ENCODE data around the gene FXYD7.

FXYD7 gene

GRCh38 chr19:35105411-35106290 is 37.4 kb upstream of the FXYD7 start (continued):
- no peak for TF ChIP-seq ZNF18 (tag by site-specific recombination; IDR thresholded peaks at IDR 0.05)
- peak; percentile 23; the same call in 1 of the 2 replicates for TF ChIP-seq ZNF280C (tag by site-specific recombination; IDR thresholded peaks at IDR 0.05)
- peak; percentile 8; the same call in 1 of the 2 replicates for TF ChIP-seq ZNF354C (tag by site-specific recombination; IDR thresholded peaks at IDR 0.05; ENCODE audit: borderline replicate concordance, low read depth)
- peak; percentile 67 for TF ChIP-seq ZNF544 (tag by site-specific recombination; IDR thresholded peaks at IDR 0.05)
- 0 out of 2 replicates have a peak, but pooled peaks have one; percentile 17 for TF ChIP-seq ZNF837 (tag by site-specific recombination; IDR thresholded peaks at IDR 0.05)
- TF ChIP-seq ZNF473 (tag by site-specific recombination; IDR thresholded peaks at IDR 0.05), result peak; percentile 91
- TF ChIP-seq ZNF155 (tag by site-specific recombination; IDR thresholded peaks at IDR 0.05), result no peak
- TF ChIP-seq ZNF23 (tag by site-specific recombination; IDR thresholded peaks at IDR 0.05; ENCODE audit: borderline replicate concordance), result no peak
- TF ChIP-seq REST (tag by site-specific recombination; IDR thresholded peaks at IDR 0.05), result no peak
- TF ChIP-seq ZNF398 (tag by site-specific recombination; IDR thresholded peaks at IDR 0.05), result peak; percentile 21; the same call in 1 of the 2 replicates
- TF ChIP-seq ZBTB48 (tag by site-specific recombination; IDR thresholded peaks at IDR 0.05), result peak; percentile 45; the same call in 1 of the 2 replicates
- TF ChIP-seq ZNF114 (tag by site-specific recombination; IDR thresholded peaks at IDR 0.05), result no peak
- TF ChIP-seq ZNF785 (tag by site-specific recombination; IDR thresholded peaks at IDR 0.05), result peak; percentile 81; the same call in 1 of the 2 replicates
- TF ChIP-seq ZNF350 (tag by site-specific recombination; IDR thresholded peaks at IDR 0.05), result no peak
- peak; percentile 10; the same call in 1 of the 2 replicates for TF ChIP-seq YY2 (tag by site-specific recombination; IDR thresholded peaks at IDR 0.05)
- peak; percentile 17; the same call in 1 of the 2 replicates for TF ChIP-seq ZBTB20 (tag by site-specific recombination; IDR thresholded peaks at IDR 0.05)
- TF ChIP-seq ZNF621 (tag by site-specific recombination; IDR thresholded peaks at IDR 0.05), result peak; percentile 73; the same call in 1 of the 2 replicates
- no peak for TF ChIP-seq ZNF626 (tag by site-specific recombination; IDR thresholded peaks at IDR 0.05)
- TF ChIP-seq ZNF513 (tag by site-specific recombination; IDR thresholded peaks at IDR 0.05), result peak; percentile 78; the same call in 1 of the 2 replicates
- no peak for TF ChIP-seq PRDM1 (tag by site-specific recombination; IDR thresholded peaks at IDR 0.05)
- no peak for TF ChIP-seq TRIM28 (IDR thresholded peaks at IDR 0.05; ENCODE audit: borderline replicate concordance, low read length)
- TF ChIP-seq ZNF335 (tag by site-specific recombination; conservative IDR thresholded peaks at IDR 0.05), result no peak
- no peak for TF ChIP-seq ATF2 (tag by site-specific recombination; IDR thresholded peaks at IDR 0.05; ENCODE audit: low read depth)
- TF ChIP-seq ZNF274 (IDR thresholded peaks at IDR 0.05; ENCODE audit: low read length), result no peak
- TF ChIP-seq ZNF274 (tag by site-specific recombination; IDR thresholded peaks at IDR 0.05; ENCODE audit: borderline replicate concordance), result peak; percentile 65; the same call in 1 of the 2 replicates
- peak; percentile 93; the same call in 1 of the 2 replicates for TF ChIP-seq ZNF670 (tag by site-specific recombination; IDR thresholded peaks at IDR 0.05; ENCODE audit: low read depth)
- TF ChIP-seq ZNF629 (tag by site-specific recombination; IDR thresholded peaks at IDR 0.05), result no peak
